DMS53 (cell line): ENCODE data around the gene PSRC1.

Source experiments
- DNase-seq: peaks from one replicate; lab custom pipeline; 2025; lab: John Stamatoyannopoulos, UW

Gene PSRC1

DNA sequence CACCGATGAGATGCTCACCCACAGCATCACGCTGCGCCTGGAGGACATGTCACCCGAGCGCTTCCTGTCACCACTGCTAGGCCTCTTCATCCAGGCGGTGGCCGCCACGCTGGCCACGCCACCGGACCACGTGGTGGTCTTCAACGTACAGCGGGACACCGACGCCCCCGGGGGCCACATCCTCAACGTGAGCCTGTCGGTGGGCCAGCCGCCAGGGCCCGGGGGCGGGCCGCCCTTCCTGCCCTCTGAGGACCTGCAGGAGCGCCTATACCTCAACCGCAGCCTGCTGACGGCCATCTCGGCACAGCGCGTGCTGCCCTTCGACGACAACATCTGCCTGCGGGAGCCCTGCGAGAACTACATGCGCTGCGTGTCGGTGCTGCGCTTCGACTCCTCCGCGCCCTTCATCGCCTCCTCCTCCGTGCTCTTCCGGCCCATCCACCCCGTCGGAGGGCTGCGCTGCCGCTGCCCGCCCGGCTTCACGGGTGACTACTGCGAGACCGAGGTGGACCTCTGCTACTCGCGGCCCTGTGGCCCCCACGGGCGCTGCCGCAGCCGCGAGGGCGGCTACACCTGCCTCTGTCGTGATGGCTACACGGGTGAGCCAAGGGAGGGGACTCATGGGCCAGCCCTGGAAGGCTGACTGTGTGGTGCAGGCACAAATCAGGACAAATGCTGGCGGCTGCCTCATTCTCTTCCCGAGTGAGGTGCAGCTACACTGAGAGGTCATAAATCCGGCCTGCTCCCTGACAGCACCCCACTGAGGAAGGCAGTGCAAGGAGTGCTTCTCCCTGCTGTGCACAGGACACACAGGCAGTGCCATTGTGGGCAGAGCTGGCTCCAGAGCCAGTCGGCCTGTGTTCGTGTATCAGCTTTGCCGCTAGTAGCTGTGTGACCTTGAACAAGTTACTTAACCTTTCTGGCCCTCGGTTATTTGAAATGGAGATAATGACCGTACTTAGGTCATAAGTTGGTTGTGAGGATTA, 24.2 kb downstream of the PSRC1 start:
- DNase-seq: no peak

DNA sequence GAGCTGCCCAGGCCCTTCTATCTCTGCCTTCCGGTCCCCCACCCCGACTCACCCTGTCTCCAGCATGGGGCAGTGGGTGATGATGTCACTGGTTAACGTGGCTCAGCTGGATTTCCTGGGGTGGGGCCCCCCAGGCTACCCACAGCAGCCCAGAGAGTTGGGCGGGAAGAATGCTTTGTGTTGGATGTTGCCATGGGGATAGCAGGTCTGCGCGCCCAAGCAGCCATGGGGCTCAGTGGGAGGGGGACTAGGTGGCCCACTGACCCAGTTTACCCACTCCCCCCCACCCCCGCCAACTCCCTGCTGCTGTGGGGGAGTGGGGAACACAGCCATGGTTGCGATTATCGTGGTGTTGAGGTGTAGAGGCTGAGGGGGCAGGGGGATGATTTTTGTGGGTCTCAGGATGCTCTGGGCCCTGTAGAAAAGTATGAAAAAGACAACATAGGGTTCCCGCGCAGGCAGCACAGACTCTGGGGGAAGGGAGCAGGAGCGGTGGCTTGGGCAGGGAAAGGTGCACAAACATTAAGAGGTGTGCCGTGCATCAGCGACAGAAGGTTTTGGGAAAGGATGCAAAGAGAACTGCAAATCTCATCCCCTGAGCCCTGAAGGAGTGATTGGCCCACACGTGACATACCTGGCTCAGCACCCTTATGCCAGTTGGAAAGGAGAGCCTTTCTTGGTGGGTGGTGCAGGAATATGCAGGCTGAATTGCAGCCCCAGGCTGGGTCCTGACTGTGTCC, 25.1 kb downstream of the PSRC1 start:
- no peak for DNase-seq

DNA sequence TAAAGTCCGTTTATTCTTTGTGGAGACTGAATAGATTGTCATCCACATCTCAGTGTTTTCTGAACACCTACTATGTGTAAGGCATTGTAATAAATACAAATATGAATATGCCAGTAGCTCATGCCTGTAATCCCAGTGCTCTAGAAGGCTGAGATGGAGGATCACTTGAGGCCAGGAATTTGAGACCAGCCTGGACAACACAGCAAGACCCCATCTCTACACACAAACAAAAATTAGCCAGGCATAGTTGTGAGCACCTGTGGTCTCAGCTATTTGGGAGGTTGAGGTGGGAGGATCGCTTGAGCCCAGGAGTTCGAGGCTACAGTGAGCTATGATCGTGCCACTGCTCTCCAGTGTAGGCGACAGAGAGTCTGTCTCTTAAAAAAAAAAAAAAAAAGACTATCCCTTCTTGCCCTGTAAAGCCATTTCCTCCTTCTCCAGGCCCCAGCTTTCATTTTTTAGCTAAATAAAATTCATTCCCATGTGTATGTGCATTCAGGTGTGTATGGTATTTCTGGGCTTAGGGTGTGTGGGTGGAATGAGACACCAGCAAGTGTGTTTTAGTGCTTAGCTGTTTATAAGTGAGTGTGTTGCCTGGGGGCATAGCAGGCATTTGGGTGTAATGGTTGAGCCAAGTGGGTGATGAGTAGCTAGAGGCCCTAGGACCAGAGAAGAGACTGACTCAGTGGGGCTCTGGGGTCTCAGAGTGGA, 25.8 kb downstream of the PSRC1 start:
- DNase-seq: no peak

DNA sequence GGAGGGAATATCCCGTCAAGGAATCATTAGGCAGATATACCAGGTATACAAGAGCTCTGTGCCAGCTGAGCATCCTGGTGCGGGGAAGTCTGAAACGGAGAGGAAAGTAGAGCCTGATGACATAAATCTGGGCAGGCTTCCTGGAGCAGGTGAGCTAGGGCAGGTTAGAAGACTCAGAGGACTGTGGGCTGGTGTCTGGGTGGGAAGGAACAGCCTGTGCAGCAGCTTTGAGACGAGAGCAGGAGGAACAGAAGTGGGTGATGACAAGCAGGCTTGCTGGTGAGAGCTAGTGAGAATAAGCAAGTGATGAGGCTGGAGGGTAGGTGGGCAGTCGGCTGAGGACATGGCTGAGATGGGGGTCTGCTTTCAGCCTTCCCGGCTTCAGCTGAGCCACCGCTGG, 26.9 kb downstream of the PSRC1 start:
- DNase-seq: no peak

DNA sequence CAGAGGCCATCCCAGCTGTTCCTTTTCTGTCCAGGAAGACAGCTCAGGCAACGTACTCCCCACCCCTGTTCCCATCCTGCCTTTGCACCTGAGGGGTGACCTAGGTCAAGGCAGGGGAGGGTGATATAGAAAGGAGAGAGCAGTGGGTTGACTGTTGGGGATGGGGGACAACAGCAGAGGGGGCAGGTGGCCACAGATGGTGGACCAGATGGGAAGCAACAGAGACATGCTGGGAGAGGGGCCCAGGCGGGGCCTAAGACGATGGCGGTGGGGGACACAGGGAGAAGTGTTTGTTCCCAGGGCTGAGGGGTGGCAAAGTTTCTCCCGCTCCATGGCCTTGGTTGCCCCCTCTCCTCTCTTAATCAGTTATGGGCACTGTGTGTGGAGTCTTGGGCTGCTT, 27.3 kb downstream of the PSRC1 start:
- no peak for DNase-seq

DNA sequence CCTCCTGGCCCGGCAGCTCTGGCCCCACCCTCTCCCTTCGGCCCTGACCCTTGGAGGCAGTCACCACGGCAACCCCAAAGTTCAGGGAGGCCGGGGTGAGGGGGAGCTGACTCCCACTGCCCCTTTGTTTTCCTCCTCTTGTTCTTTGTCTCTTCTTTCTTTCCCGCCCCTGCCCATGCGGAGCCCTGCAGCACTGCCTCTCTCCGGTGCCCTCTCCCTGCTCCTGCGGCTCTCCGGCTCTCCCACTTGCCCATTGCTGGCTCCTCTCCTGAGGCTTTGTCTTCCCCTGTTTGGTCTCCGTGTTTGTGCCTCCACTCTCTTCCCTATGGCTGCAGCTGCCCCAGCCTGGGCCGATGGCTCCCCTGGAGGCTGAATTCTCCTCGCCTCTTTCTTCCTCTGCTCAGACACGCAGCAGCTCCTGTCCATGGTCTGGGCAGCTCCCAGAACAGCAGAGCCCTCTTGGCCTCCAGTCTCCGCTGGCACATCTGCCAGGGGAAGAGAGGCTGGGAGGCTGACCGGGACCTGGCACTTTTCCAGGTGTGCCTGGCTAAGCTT, 27.8 kb downstream of the PSRC1 start:
- no peak for DNase-seq

DNA sequence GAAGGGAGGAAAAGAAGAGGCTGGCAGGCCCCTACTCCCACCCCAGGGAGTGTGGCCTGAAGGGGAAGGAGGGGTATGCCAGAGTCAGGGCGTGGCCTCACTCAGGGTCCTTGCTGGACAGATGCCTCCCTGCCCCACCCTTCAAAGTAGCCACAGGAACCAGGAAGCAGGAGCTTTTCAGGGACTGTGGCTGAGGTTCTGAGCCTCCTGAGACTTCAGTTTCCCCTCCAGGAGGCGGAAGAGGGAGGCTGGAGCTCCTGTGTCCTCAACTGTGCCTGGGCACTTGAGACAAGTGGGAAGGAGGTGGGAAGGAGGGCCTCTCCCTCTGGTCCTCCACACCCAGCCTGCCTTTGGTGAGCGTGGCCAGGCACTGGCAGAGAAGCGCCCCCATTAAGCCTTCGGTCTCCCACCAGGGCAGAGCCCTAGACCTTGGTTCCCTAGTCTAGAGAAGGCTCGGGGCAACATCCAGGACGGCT, 28.3 kb downstream of the PSRC1 start:
- DNase-seq: no peak

DNA sequence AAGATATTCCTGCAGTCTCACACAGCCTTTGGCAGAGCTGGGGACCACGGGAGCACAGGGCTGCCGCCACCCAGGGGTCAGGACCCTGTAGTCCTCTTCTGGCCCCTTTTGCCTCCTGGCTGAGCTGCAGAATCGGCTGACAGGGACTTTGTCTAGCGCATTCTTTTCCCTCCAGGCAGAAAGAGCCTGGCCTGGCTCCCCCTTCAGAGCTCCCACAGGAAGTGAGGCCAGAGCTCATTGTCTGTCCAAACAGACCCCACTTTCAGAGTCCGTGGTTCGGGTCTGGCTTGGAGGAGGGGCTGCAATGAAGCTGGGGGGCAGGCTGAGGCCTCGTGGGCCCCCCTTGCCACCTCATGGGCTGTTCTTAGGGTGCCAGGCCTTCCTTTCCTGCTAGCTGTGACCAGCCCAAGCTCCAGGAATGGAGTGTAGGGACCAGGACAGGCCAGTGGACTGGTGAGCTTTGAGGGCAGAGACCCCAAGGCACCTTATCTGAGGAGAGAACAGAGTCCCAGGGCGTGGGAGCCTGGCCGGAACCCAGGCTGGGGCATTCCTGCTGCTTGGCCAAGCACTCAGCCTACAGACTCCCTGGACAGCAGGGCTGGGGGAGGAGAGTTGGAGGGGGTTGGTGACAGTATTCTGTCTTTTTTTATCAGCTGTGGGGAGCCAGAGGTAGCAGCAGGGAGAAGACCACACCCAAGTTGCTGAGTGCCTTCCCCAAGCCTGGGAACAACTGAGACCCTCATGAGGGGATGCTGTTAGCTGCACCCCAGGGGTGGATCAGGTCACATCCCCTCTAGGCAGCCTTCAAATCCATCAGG, 28.9 kb downstream of the PSRC1 start:
- no peak for DNase-seq

DNA sequence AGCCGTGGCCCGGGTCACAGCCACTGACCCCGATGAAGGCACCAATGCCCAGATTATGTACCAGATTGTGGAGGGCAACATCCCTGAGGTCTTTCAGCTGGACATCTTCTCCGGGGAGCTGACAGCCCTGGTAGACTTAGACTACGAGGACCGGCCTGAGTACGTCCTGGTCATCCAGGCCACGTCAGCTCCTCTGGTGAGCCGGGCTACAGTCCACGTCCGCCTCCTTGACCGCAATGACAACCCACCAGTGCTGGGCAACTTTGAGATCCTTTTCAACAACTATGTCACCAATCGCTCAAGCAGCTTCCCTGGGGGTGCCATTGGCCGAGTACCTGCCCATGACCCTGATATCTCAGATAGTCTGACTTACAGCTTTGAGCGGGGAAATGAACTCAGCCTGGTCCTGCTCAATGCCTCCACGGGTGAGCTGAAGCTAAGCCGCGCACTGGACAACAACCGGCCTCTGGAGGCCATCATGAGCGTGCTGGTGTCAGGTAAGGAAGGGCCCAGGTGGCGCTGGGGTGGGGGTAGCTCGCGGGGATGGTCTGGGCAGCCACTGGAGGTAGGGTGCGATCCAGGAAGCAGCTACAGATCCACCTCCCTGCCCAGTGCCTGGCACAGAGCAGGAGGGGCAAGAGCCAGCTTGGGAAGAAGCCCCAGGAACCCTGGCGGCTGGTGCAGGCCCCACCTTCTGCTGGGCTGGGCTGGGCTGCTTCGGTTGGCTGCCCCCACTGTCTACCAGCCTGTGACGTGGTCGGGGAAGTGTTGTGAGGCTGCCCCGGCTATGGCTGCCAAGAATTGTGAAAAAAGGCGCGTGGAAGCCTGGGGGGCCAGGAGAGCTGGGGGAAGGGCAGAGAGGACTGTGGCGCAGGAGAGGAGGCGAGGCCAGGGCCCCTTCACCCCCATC, 29.8 kb downstream of the PSRC1 start:
- no peak for DNase-seq

DNA sequence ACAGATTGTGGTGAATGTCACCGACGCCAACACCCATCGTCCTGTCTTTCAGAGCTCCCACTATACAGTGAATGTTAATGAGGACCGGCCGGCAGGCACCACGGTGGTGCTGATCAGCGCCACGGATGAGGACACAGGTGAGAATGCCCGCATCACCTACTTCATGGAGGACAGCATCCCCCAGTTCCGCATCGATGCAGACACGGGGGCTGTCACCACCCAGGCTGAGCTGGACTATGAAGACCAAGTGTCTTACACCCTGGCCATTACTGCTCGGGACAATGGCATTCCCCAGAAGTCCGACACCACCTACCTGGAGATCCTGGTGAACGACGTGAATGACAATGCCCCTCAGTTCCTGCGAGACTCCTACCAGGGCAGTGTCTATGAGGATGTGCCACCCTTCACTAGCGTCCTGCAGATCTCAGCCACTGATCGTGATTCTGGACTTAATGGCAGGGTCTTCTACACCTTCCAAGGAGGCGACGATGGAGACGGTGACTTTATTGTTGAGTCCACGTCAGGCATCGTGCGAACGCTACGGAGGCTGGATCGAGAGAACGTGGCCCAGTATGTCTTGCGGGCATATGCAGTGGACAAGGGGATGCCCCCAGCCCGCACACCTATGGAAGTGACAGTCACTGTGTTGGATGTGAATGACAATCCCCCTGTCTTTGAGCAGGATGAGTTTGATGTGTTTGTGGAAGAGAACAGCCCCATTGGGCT, 30.6 kb downstream of the PSRC1 start:
- no peak for DNase-seq

DNA sequence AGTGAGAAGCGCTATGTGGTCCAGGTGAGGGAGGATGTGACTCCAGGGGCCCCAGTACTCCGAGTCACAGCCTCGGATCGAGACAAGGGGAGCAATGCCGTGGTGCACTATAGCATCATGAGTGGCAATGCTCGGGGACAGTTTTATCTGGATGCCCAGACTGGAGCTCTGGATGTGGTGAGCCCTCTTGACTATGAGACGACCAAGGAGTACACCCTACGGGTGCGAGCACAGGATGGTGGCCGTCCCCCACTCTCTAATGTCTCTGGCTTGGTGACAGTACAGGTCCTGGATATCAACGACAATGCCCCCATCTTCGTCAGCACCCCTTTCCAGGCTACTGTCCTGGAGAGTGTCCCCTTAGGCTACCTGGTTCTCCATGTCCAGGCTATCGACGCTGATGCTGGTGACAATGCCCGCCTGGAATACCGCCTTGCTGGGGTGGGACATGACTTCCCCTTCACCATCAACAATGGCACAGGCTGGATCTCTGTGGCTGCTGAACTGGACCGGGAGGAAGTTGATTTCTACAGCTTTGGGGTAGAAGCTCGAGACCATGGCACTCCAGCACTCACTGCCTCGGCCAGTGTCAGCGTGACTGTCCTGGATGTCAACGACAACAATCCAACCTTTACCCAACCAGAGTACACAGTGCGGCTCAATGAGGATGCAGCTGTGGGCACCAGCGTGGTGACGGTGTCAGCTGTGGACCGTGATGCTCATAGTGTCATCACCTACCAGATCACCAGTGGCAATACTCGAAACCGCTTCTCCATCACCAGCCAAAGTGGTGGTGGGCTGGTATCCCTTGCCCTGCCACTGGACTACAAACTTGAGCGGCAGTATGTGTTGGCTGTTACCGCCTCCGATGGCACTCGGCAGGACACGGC, 31.4 kb downstream of the PSRC1 start:
- no peak for DNase-seq

DNA sequence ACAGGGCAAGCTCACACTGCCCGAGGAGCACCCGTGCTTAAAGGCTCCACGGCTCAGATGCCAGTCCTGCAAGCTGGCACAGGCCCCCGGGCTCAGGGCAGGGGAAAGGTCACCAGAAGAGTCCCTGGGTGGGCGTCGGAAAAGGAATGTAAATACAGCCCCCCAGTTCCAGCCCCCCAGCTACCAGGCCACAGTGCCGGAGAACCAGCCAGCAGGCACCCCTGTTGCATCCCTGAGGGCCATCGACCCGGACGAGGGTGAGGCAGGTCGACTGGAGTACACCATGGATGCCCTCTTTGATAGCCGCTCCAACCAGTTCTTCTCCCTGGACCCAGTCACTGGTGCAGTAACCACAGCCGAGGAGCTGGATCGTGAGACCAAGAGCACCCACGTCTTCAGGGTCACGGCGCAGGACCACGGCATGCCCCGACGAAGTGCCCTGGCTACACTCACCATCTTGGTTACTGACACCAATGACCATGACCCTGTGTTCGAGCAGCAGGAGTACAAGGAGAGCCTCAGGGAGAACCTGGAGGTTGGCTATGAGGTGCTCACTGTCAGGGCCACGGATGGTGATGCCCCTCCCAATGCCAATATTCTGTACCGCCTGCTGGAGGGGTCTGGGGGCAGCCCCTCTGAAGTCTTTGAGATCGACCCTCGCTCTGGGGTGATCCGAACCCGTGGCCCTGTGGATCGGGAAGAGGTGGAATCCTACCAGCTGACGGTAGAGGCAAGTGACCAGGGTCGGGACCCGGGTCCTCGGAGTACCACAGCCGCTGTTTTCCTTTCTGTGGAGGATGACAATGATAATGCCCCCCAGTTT, 32.3 kb downstream of the PSRC1 start:
- DNase-seq: no peak

DNA sequence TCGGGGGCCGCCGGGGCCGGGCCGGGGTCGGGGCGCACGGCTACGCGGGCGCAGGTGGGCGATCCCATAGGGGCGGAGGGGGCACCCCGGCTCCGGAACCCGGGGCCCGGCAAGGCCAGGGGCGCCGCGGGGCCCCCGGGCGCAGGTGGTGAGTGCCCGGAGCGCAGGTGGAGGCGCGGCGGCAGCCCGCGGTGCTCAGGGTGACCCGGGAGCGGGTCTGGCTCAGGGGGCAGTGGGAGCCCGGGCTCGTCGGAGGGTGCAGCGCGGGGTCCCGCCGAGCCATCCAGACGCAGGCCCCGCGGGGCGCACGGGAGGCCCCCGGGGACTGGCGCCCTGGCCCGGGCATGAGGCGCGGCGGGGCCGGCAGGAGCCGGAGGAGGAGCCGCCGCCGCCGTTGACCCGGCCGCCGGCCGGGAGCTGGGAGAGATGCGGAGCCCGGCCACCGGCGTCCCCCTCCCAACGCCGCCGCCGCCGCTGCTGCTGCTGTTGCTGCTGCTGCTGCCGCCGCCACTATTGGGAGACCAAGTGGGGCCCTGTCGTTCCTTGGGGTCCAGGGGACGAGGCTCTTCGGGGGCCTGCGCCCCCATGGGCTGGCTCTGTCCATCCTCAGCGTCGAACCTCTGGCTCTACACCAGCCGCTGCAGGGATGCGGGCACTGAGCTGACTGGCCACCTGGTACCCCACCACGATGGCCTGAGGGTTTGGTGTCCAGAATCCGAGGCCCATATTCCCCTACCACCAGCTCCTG, 33.1 kb downstream of the PSRC1 start:
- DNase-seq: peak; percentile 52

DNA sequence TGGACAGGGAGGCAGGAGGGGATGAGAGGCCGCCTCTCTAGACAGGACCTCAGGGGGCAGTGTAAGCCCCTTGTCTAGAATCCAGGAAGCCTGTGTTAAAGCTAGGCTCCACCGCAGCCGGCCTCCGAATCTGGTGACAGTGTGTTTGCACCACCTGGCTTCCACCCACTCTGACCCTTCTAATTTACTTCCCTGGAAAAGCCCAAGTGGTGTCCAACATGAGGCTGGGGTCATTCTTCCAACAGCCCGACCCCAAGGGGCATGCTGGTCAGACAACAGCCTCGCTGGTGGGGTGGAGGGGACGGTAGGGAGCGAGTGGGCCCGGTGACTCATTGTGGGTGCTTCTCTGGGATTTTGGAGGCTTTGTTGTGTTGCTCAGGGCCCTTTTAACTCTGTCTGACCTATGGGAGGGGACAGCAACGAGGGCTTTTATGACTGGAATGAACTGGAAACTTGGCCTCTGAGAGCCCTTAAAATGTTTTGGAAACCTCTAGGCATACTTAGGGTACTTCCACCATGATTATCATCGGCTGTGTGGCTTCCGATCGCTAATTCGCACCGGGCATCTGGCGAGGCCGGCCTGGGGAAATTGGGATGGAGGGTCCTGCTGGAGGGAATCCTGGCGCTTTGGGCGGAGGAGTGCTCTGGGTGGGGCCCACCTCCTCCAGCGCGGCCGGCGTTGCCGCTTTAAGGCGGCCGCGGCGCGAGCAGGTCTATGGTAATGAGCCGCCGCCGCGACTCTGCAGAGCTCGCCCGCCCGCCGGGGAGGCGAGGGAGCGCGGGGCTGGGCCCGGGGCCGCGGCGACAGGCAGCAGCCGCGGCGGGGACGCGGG, 33.9 kb downstream of the PSRC1 start, which contains the start of gene CELSR2:
Gene CELSR2, plus strand, starts transcription at position 743 of the 833 bp plus-strand sequence. CDS start 541 bp downstream, outside the sequence.
- DNase-seq: peak; percentile 92

DNA sequence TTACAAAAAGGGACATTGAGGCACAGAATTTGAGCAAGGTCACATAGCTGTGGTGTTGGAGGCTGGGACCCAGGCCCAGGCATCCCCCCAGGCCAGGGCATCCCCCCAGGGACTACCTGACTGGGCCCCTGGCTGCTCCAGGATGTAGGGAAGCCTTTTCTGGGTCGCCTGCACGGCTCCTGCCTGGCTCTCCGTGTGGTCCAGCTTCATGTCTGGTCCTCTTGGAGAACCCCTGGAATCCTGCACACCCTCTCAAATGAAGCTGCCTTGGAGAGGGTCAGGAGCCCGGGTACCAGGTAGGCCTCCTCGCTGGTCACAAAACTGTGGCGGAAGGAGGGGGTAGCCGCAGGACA, 34.5 kb downstream of the PSRC1 start:
- no peak for DNase-seq
